NT2/D1 (cell line): ENCODE measurements around the gene SCML1.

Source experiments
- DNase-seq: peaks from one replicate; pipeline ENCODE4 v3.0.0-alpha.2; 2011; ENCODE audit warnings: low read depth, low spot score
- H3K27me3 ChIP-seq: 2 replicates; pipeline ENCODE4 v1.6.0; 2011; ENCODE audit warnings: mild to moderate bottlenecking; ENCODE audit not compliant: insufficient read length, insufficient read depth
- H3K36me3 ChIP-seq: 2 replicates; pipeline ENCODE4 v1.6.1; 2011; ENCODE audit warnings: mild to moderate bottlenecking, low read length, mixed read lengths; ENCODE audit not compliant: insufficient read depth, insufficient read length
- H3K4me1 ChIP-seq: 2 replicates; pipeline ENCODE4 v1.5.1; 2011; ENCODE audit not compliant: insufficient read depth, insufficient read length
- H3K4me3 ChIP-seq: 2 replicates; pipeline ENCODE4 v1.5.1; 2011; ENCODE audit warnings: low read depth; ENCODE audit not compliant: insufficient read length
- H3K9ac ChIP-seq: 2 replicates; pipeline ENCODE4 v1.6.0; 2011; ENCODE audit warnings: low read depth; ENCODE audit not compliant: insufficient read length
- H3K9me3 ChIP-seq: 2 replicates; pipeline ENCODE4 v1.5.1; 2011; ENCODE audit warnings: mild to moderate bottlenecking, low read length; ENCODE audit not compliant: insufficient read depth
- SUZ12 ChIP-seq: IDR thresholded peaks from 2 replicates; pipeline ENCODE4 v1.6.1; 2011; ENCODE audit not compliant: insufficient read length, insufficient read depth; ENCODE audit errors: extremely low read depth
- YY1 ChIP-seq: IDR thresholded peaks from 2 replicates; pipeline ENCODE4 v1.6.1; 2011; ENCODE audit not compliant: insufficient read length, insufficient read depth
- ZNF274 ChIP-seq: IDR thresholded peaks from 2 replicates; pipeline ENCODE4 v1.6.1; 2011; ENCODE audit warnings: mild to moderate bottlenecking, low read depth, low read length

SCML1 gene

GRCh38 chrX:17750436-17750835 lies 13.1 kb downstream of the SCML1 start:
- peaks cover 3% of the 10 kb centered on the region for H3K36me3 ChIP-seq
- no peak for DNase-seq
- H3K4me1 ChIP-seq, result no peaks in the 10 kb centered on the region
- H3K9ac ChIP-seq, result no peak overlapping the region
- TF ChIP-seq SUZ12 (no peak), YY1 (no peak), ZNF274 (no peak)
- H3K9me3 ChIP-seq, result no peaks in the 10 kb centered on the region
- H3K4me3 ChIP-seq, result no peak overlapping the region
- H3K27me3 ChIP-seq, result no peaks in the 10 kb centered on the region

- Histone ChIP-seq H3K9me3 (no peaks in the 10 kb centered on the region), H3K27me3 (no peaks in the 10 kb centered on the region), H3K9ac (no peak overlapping the region), H3K4me1 (no peaks in the 10 kb centered on the region), H3K4me3 (no peak overlapping the region), H3K36me3 (no peaks in the 10 kb centered on the region)
- TF ChIP-seq SUZ12 (no peak), YY1 (no peak), ZNF274 (no peak)
- DNase-seq, result no peak
These were observed 21.1 kb downstream of the SCML1 start for GRCh38 chrX:17758382-17758781.

- no peaks in the 10 kb centered on the region for H3K4me1 ChIP-seq
- H3K4me3 ChIP-seq, result no peak overlapping the region
- no peaks in the 10 kb centered on the region for H3K9me3 ChIP-seq
- H3K36me3 ChIP-seq, result no peaks in the 10 kb centered on the region
- TF ChIP-seq YY1 (no peak), SUZ12 (no peak), ZNF274 (no peak)
- no peak for DNase-seq
- no peak overlapping the region for H3K9ac ChIP-seq
- H3K27me3 ChIP-seq, result no peaks in the 10 kb centered on the region
These were observed 22.7 kb downstream of the SCML1 start for GRCh38 chrX:17759990-17760389.

DNA sequence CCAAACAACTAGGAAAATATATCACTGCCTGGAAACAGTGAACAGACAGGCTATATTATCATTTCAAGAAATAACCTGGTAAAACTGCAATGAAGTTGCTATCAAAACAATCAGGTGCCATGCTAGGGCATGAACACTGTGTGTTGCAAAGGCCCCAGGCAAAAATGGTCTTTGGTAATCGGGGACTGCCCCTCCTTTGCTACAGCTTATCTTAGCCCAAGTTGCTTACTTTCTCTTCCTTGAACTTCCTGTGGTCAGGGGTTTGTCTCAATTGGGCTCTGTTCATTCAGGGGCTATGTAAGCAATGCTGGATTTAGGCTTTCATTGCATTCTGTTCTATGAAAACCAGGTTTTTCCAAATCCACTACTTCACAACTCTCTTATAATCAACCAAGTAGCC lies 30.4 kb downstream of the SCML1 start:
- no peak overlapping the region for H3K4me3 ChIP-seq
- no peaks in the 10 kb centered on the region for H3K4me1 ChIP-seq
- H3K36me3 ChIP-seq, result no peaks in the 10 kb centered on the region
- H3K9me3 ChIP-seq, result no peaks in the 10 kb centered on the region
- H3K27me3 ChIP-seq, result peaks cover 7% of the 10 kb centered on the region
- DNase-seq, result no peak
- TF ChIP-seq YY1 (no peak), ZNF274 (no peak), SUZ12 (no peak)
- H3K9ac ChIP-seq, result no peak overlapping the region

DNA sequence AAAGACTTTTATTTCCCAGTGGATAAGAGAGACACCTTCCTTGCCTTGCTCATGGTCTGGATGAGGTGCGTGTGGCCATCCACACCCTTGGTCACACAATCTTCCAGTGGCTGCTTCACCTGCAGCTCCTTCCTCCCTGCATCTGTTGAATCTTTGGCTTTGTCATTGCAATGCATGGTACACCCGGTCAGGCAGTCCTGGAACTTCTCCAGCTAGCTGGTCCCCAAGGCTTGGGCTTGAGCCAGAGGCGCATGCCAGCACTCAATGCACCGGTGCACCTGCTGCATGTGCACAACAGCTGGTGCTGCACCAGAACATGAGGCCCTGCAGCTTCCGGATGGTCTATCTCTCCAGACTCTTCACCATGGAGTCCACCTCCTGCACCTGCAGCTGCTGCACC lies 31.7 kb downstream of the SCML1 start:
- H3K36me3 ChIP-seq, result no peaks in the 10 kb centered on the region
- no peaks in the 10 kb centered on the region for H3K9me3 ChIP-seq
- H3K4me3 ChIP-seq, result no peak overlapping the region
- H3K9ac ChIP-seq, result no peak overlapping the region
- no peak for TF ChIP-seq ZNF274
- no peak for TF ChIP-seq SUZ12
- TF ChIP-seq YY1, result no peak
- peaks cover 9% of the 10 kb centered on the region for H3K27me3 ChIP-seq
- no peaks in the 10 kb centered on the region for H3K4me1 ChIP-seq
- DNase-seq, result no peak

DNA sequence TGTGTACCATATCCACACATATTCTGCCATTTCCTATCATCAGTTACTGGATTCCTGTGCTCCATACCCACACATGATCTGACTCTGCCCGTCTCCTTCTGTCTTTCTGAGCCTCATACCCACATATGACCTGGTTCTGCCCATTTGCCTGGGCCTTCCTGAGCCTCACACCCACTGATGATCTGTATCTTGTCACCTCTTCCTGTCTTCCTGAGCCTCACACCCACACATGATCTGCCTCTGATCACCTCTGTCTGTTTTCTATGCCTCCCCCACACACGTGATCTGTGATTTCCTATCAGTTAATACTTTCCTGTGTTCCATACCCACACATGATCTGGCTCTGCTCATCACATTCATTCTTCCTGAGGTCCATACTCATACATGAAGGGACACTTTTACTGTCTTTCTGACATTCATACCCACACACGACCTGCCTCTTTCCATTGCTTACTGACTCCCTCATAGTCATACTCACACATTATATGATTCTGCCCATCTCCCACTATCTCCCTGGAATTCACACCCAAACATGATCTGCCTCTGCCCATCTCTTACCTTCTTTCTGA lies 32.5 kb downstream of the SCML1 start:
- no peak overlapping the region for H3K9ac ChIP-seq
- H3K27me3 ChIP-seq, result peaks cover 9% of the 10 kb centered on the region
- H3K36me3 ChIP-seq, result no peaks in the 10 kb centered on the region
- no peak for DNase-seq
- no peaks in the 10 kb centered on the region for H3K4me1 ChIP-seq
- no peaks in the 10 kb centered on the region for H3K9me3 ChIP-seq
- H3K4me3 ChIP-seq, result no peak overlapping the region
- TF ChIP-seq YY1, result no peak
- TF ChIP-seq SUZ12, result no peak
- no peak for TF ChIP-seq ZNF274

- no peaks in the 10 kb centered on the region for H3K36me3 ChIP-seq
- no peak for DNase-seq
- H3K9me3 ChIP-seq, result peaks cover 4% of the 10 kb centered on the region; the same call in 1 of the 2 replicates
- H3K4me1 ChIP-seq, result no peaks in the 10 kb centered on the region
- peaks cover 9% of the 10 kb centered on the region for H3K27me3 ChIP-seq
- TF ChIP-seq SUZ12 (no peak), YY1 (no peak), ZNF274 (no peak)
- H3K4me3 ChIP-seq, result no peak overlapping the region
- H3K9ac ChIP-seq, result no peak overlapping the region
These were observed 36.1 kb downstream of the SCML1 start for GRCh38 chrX:17773221-17773876.

GRCh38 chrX:17774053-17774452 lies 36.8 kb downstream of the SCML1 start:
- TF ChIP-seq SUZ12 (no peak), YY1 (no peak), ZNF274 (no peak)
- H3K36me3 ChIP-seq, result no peaks in the 10 kb centered on the region
- no peak overlapping the region for H3K9ac ChIP-seq
- DNase-seq, result no peak
- H3K9me3 ChIP-seq, result peaks cover 4% of the 10 kb centered on the region; the same call in 1 of the 2 replicates
- no peaks in the 10 kb centered on the region for H3K4me1 ChIP-seq
- H3K4me3 ChIP-seq, result no peak overlapping the region
- H3K27me3 ChIP-seq, result peaks cover 9% of the 10 kb centered on the region
